ENCODE results near the gene ORAI3.
"Not testable (repeated sequence)": the region's sequence is repeated elsewhere in the genome, so short reads cannot be mapped to it uniquely, and the experiment has no call there.

GRCh38 chr16:30939571-30939970 is 9.3 kb upstream of the ORAI3 start:
- TF ChIP-seq CTCF (conservative IDR thresholded peaks at IDR 0.05 in 1 of 2, IDR thresholded peaks at IDR 0.05 in 1 of 2; ENCODE audit: low read depth in 1 of 2, low read length in 2 of 2); EZH2 (IDR thresholded peaks at IDR 0.05; ENCODE audit: low read length, missing control alignments): not testable (repeated sequence)

Data from fibroblast of lung (primary cell).